Liver (tissue), 3 donors: Measurements from ENCODE around the gene NARF.
"Not testable (repeated sequence)": the region's sequence is repeated elsewhere in the genome, so short reads cannot be mapped to it uniquely, and the experiment has no call there.

Source experiments
- CTCF ChIP-seq: fragments of 150-350 bp; IDR thresholded peaks from 2 replicates; pipeline ENCODE4 v1.5.1; 2017; ENCODE audit warnings: improper control_type of control experiment, low read depth, low read length; ENCODE audit not compliant: missing input control
- GABPA ChIP-seq, 2 donors: IDR thresholded peaks in 1 of 2; conservative IDR thresholded peaks in 1 of 2; 2 replicates each; pipeline ENCODE4 v1.6.1; 2016; ENCODE audit warnings: antibody characterized with exemption in 2 of 2, mild to moderate bottlenecking in 1 of 2, moderate library complexity in 1 of 2
- MAX ChIP-seq: IDR thresholded peaks from 2 replicates; pipeline ENCODE4 v1.6.1; 2016; ENCODE audit warnings: antibody characterized with exemption
- NR2F2 ChIP-seq: IDR thresholded peaks from 2 replicates; pipeline ENCODE4 v1.6.1; 2016; ENCODE audit warnings: antibody characterized with exemption
- RAD21 ChIP-seq, 2 donors: IDR thresholded peaks; 2 replicates each; pipeline ENCODE4 v1.6.1; 2016; ENCODE audit warnings: antibody characterized with exemption in 2 of 2, mild to moderate bottlenecking in 2 of 2
- REST ChIP-seq: IDR thresholded peaks from 2 replicates; pipeline ENCODE4 v1.6.1; 2016; ENCODE audit warnings: antibody characterized with exemption, mild to moderate bottlenecking
- TAF1 ChIP-seq: conservative IDR thresholded peaks from 2 replicates; pipeline ENCODE4 v1.6.1; 2016; ENCODE audit warnings: antibody characterized with exemption, mild to moderate bottlenecking
- ZBTB33 ChIP-seq: IDR thresholded peaks from 2 replicates; pipeline ENCODE4 v1.6.1; 2016; ENCODE audit warnings: antibody characterized with exemption
- TF ChIP-seq, protein P1 (sequence below): IDR thresholded peaks from 2 replicates; pipeline ENCODE4 v1.6.1; 2016; ENCODE audit warnings: antibody characterized with exemption
- donor health status: healthy.
- donor health status: healthy.

DNA sequence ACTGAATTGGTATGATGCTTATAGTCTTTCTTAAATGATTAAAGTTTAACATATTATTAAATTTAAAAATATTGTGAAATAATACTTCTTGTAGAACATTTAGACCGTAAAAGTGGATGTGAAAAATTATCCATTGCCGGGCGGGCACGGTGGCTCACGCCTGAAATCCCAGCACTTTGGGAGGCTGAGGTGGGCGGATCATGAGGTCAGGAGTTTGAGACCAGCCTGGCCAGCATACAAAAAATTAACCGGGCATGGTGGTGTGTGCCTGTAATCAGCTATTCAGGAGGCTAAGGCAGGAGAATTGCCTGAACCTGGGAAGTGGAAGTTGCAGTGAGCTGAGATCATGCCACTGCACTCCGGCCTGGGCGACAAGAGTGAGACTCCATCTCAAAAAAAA, 78.7 kb downstream of the NARF start:
- not testable (repeated sequence) for TF ChIP-seq CTCF; REST; RAD21 (IDR thresholded peaks at IDR 0.05); TAF1; ZBTB33; NR2F2; GABPA (IDR thresholded peaks at IDR 0.05 in 1 of 2, conservative IDR thresholded peaks at IDR 0.05 in 1 of 2); MAX
- TF ChIP-seq, protein P1, sequence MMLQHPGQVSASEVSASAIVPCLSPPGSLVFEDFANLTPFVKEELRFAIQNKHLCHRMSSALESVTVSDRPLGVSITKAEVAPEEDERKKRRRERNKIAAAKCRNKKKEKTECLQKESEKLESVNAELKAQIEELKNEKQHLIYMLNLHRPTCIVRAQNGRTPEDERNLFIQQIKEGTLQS, result not testable (repeated sequence)
